ENCODE data around the gene ABLIM1. TPM values are rescaled to one million over a fixed set of nuclear protein-coding genes. Genes with fewer than 3 reads are reported as not detected.

The ABLIM1 gene
- total RNA-seq, 4 donors from 2014 or later: 122 to 257 (median 138) TPM

GRCh38 chr10:114405011-114405350 is 253.1 kb downstream of the ABLIM1 start:
- no peak for DNase-seq (ENCODE audit: low spot score)
- peak; percentile 2 for ATAC-seq (ENCODE audit: low FRiP score)

GRCh38 chr10:114404171-114405010 is 253.7 kb downstream of the ABLIM1 start, which contains the start of gene AFAP1L2:
TSS of gene AFAP1L2 (minus strand) at chr10:114404502. CDS start at chr10:114404455, 47 bp downstream.
- ATAC-seq (ENCODE audit: low FRiP score) (peak; percentile 60), DNase-seq (ENCODE audit: low spot score) (no peak)
- no peak for TF ChIP-seq CTCF (IDR thresholded peaks at IDR 0.05)

More at GRCh38 chr10:114405011-114405350, 253.1 kb downstream of the ABLIM1 start:
- TF ChIP-seq CTCF (IDR thresholded peaks at IDR 0.05): no peak

- no peak for DNase-seq (ENCODE audit: low spot score)
- ATAC-seq (ENCODE audit: low FRiP score): peak; percentile 6
Observed at GRCh38 chr10:114403541-114404161, 254.4 kb downstream of the ABLIM1 start.

GRCh38 chr10:114402871-114403540 is 255.1 kb downstream of the ABLIM1 start:
- ATAC-seq (ENCODE audit: low FRiP score) (no peak), DNase-seq (ENCODE audit: low spot score) (no peak)
- TF ChIP-seq CTCF (IDR thresholded peaks at IDR 0.05): no peak

More at GRCh38 chr10:114403541-114404161, 254.4 kb downstream of the ABLIM1 start:
- no peak for TF ChIP-seq CTCF (IDR thresholded peaks at IDR 0.05)

GRCh38 chr10:114402233-114402632 is 255.8 kb downstream of the ABLIM1 start:
- TF ChIP-seq CTCF (IDR thresholded peaks at IDR 0.05): no peak
- ATAC-seq (ENCODE audit: low FRiP score): no peak
- no peak for DNase-seq (ENCODE audit: low spot score)

- no peak for DNase-seq (ENCODE audit: low spot score)
- peak; percentile 42 for ATAC-seq (ENCODE audit: low FRiP score)
- TF ChIP-seq CTCF (IDR thresholded peaks at IDR 0.05): no peak
Observed at GRCh38 chr10:114401195-114401791, 256.8 kb downstream of the ABLIM1 start.

All from omental fat pad (tissue), 4 donors.